Keratinocyte (primary cell): Measurements from ENCODE around the gene SFMBT2. TPM values are rescaled to one million over a fixed set of nuclear protein-coding genes. Genes with fewer than 3 reads are reported as not detected.

Experiments
- DNase-seq: peaks from one replicate; pipeline ENCODE4 v3.0.0-alpha.2; 2011; ENCODE audit warnings: low read depth, missing footprints, low spot score
- FAIRE-seq: peaks from 2 replicates; lab custom pipeline; 2011; peaks lifted over from hg19 to GRCh38; lab: Jason Lieb, UNC
- H2AFZ ChIP-seq: 2 replicates; pipeline ENCODE4 v1.6.0; 2012; ENCODE audit warnings: low read length, control low read depth, inconsistent platforms; ENCODE audit not compliant: control insufficient read depth
- H3K27ac ChIP-seq: 2 replicates; pipeline ENCODE4 v1.5.1; 2011; ENCODE audit warnings: low read length; ENCODE audit not compliant: control insufficient read depth, insufficient read depth
- H3K27me3 ChIP-seq: 3 replicates; pipeline ENCODE4 v1.6.0; 2011; ENCODE audit warnings: low read length; ENCODE audit not compliant: control insufficient read depth, insufficient read depth; ENCODE audit errors: extremely low read depth
- H3K36me3 ChIP-seq, 2 experiments: 2 replicates in 1 of 2; 3 replicates in 1 of 2; pipeline ENCODE4 v1.5.1; 2011; ENCODE audit warnings: low read length in 2 of 2, mild to moderate bottlenecking in 1 of 2; ENCODE audit not compliant: control insufficient read depth in 2 of 2, insufficient read depth in 2 of 2; ENCODE audit errors: extremely low read depth in 1 of 2
- H3K4me1 ChIP-seq: 3 replicates; pipeline ENCODE4 v1.5.1; 2011; ENCODE audit warnings: low read length; ENCODE audit not compliant: control insufficient read depth, insufficient read depth; ENCODE audit errors: extremely low read depth
- H3K4me2 ChIP-seq: 3 replicates; pipeline ENCODE4 v1.6.0; 2011; ENCODE audit warnings: low read depth, low read length; ENCODE audit not compliant: control insufficient read depth, insufficient read depth; ENCODE audit errors: extremely low read depth
- H3K4me3 ChIP-seq, 3 experiments: fragments of 200-600 bp in 1 of 3; sonication (generic) in 1 of 3; 2 replicates in 2 of 3; 3 replicates in 1 of 3; pipeline ENCODE4 v1.5.1; 2011 to 2016; ENCODE audit warnings: low read length in 3 of 3, mild to moderate bottlenecking in 3 of 3, control low read depth in 2 of 3, inconsistent platforms in 1 of 3, low read depth in 1 of 3, mixed read lengths in 1 of 3, mixed run types in 1 of 3, moderate library complexity in 1 of 3; ENCODE audit not compliant: control insufficient read depth in 2 of 3, insufficient read depth in 2 of 3; ENCODE audit errors: extremely low read depth in 1 of 3
- H3K79me2 ChIP-seq: 2 replicates; pipeline ENCODE4 v1.6.0; 2012; ENCODE audit warnings: low read length; ENCODE audit not compliant: control insufficient read depth, insufficient read depth
- H3K9ac ChIP-seq: 3 replicates; pipeline ENCODE4 v1.6.0; 2011; ENCODE audit warnings: low read length; ENCODE audit not compliant: control insufficient read depth, insufficient read depth; ENCODE audit errors: extremely low read depth
- H3K9me1 ChIP-seq: 3 replicates; pipeline ENCODE4 v1.6.0; 2011; ENCODE audit warnings: low read length; ENCODE audit not compliant: control insufficient read depth, insufficient read depth; ENCODE audit errors: extremely low read depth
- H3K9me3 ChIP-seq: 2 replicates; pipeline ENCODE4 v1.5.1; 2012; ENCODE audit warnings: low read depth, low read length; ENCODE audit not compliant: control insufficient read depth
- H4K20me1 ChIP-seq: 3 replicates; pipeline ENCODE4 v1.6.0; 2011; ENCODE audit warnings: low read length; ENCODE audit not compliant: control insufficient read depth, insufficient read depth; ENCODE audit errors: extremely low read depth
- CTCF ChIP-seq, 3 experiments: IDR thresholded peaks in 1 of 3; conservative IDR thresholded peaks in 1 of 3; optimal IDR thresholded peaks in 1 of 3; 2 replicates in 2 of 3; 3 replicates in 1 of 3; pipeline versions ENCODE3 to v1.5.1; 2011; ENCODE audit warnings: low read length in 3 of 3, mild to moderate bottlenecking in 3 of 3, moderate library complexity in 2 of 3, control low read depth in 1 of 3, inconsistent platforms in 1 of 3; ENCODE audit not compliant: insufficient read depth in 2 of 3; ENCODE audit errors: extremely low read depth in 1 of 3
- EZH2 ChIP-seq: IDR thresholded peaks from one replicate; pipeline ENCODE4 v1.6.1; 2012; ENCODE audit warnings: inconsistent platforms, mild to moderate bottlenecking, low read length, moderate library complexity
- dilution Hi-C: fragments of 300-500 bp; cut with MboI; formaldehyde crosslinking; loops from one replicate; pipeline ENCODE4 v1.7.0; 2020; ENCODE audit warnings: low sequenced_read_pairs; ENCODE audit not compliant: extremely low pct_ligation_motif_present
- polyA plus RNA-seq, 5 experiments: library from polyadenylated mRNA; depleted of rRNA in 3 of 5; stranded (reverse) in 3 of 5; stranded (forward) in 1 of 5; unstranded in 1 of 5; fragments of >200 nt; gene quantifications; 1 replicate in 1 of 5; 2 replicates in 3 of 5; 3 replicates in 1 of 5; pipeline versions ENCODE4 v1.2.1 to v1.2.3, GENCODE V29; 2011 to 2012; ENCODE audit warnings: missing spikeins in 2 of 5, low read depth in 1 of 5, low replicate concordance in 1 of 5

The SFMBT2 gene
- polyA plus RNA-seq, 1 donor (not counting 4 experiments of a cell fraction or from before 2014, with no cell fraction given), result 0.71 TPM

GRCh38 chr10:7151538-7151937 lies 259.3 kb downstream of the SFMBT2 start:
- Histone ChIP-seq H3K27ac (no peak overlapping the region), H3K27me3 (no peaks in the 10 kb centered on the region), H3K4me3 (no peak overlapping the region), H3K4me1 (no peaks in the 10 kb centered on the region), H4K20me1 (no peaks in the 10 kb centered on the region), H3K9me3 (no peaks in the 10 kb centered on the region), H3K79me2 (no peaks in the 10 kb centered on the region), H3K9ac (no peak overlapping the region), H3K9me1 (no peaks in the 10 kb centered on the region), H3K4me2 (no peak overlapping the region), H2AFZ (no peak overlapping the region), H3K36me3 (no peaks in the 10 kb centered on the region)
- dilution Hi-C loops, result no loop called here
- TF ChIP-seq CTCF (optimal IDR thresholded peaks at IDR 0.05 in 1 of 3, IDR thresholded peaks at IDR 0.05 in 1 of 3, conservative IDR thresholded peaks at IDR 0.05 in 1 of 3; ENCODE audit: extremely low read depth in 1 of 3, insufficient read depth in 2 of 3, low read length in 3 of 3) (no peak), EZH2 (no peak)
- FAIRE-seq, result no peak
- DNase-seq, result no peak

- H3K4me1 ChIP-seq, result no peaks in the 10 kb centered on the region
- FAIRE-seq (no peak), DNase-seq (no peak)
- H3K27ac ChIP-seq, result no peak overlapping the region
- no peak overlapping the region for H2AFZ ChIP-seq
- no peak overlapping the region for H3K4me3 ChIP-seq
- H3K9ac ChIP-seq, result no peak overlapping the region
- TF ChIP-seq EZH2, result no peak
- TF ChIP-seq CTCF (optimal IDR thresholded peaks at IDR 0.05 in 1 of 3, IDR thresholded peaks at IDR 0.05 in 1 of 3, conservative IDR thresholded peaks at IDR 0.05 in 1 of 3; ENCODE audit: extremely low read depth in 1 of 3, insufficient read depth in 2 of 3, low read length in 3 of 3), result no peak
- no peaks in the 10 kb centered on the region for H4K20me1 ChIP-seq
- H3K79me2 ChIP-seq, result no peaks in the 10 kb centered on the region
- no peaks in the 10 kb centered on the region for H3K9me3 ChIP-seq
- dilution Hi-C loops, result no loop called here
- no peak overlapping the region for H3K4me2 ChIP-seq
- H3K27me3 ChIP-seq, result no peaks in the 10 kb centered on the region
- no peaks in the 10 kb centered on the region for H3K36me3 ChIP-seq
- H3K9me1 ChIP-seq, result no peaks in the 10 kb centered on the region
These were observed 260.5 kb downstream of the SFMBT2 start for GRCh38 chr10:7150349-7150748.
